ENCODE measurements around the gene LRR1.

Gene LRR1

GRCh38 chr14:49553106-49553505 lies 45.6 kb upstream of the LRR1 start:
- no peak for DNase-seq
- H3K9me3 Mint-ChIP-seq: peaks cover 11% of the 10 kb centered on the region
- peaks cover 4% of the 10 kb centered on the region for H3K36me3 Mint-ChIP-seq (ENCODE audit: low read depth)
- H3K27me3 Mint-ChIP-seq (ENCODE audit: low read depth, poor library complexity): peaks cover 8% of the 10 kb centered on the region
- H3K27ac Mint-ChIP-seq: no peak overlapping the region
- peaks cover 38% of the 10 kb centered on the region for H3K4me1 Mint-ChIP-seq
- H3K4me3 Mint-ChIP-seq: no peak overlapping the region
- TF ChIP-seq CTCF (IDR thresholded peaks at IDR 0.05): no peak

GRCh38 chr14:49553892-49554291 lies 44.8 kb upstream of the LRR1 start:
- DNase-seq: no peak
- peaks cover 3% of the 10 kb centered on the region for H3K27me3 Mint-ChIP-seq (ENCODE audit: low read depth, poor library complexity)
- peaks cover 4% of the 10 kb centered on the region for H3K9me3 Mint-ChIP-seq
- no peak overlapping the region for H3K27ac Mint-ChIP-seq
- no peak for TF ChIP-seq CTCF (IDR thresholded peaks at IDR 0.05)
- H3K4me1 Mint-ChIP-seq: peaks cover 41% of the 10 kb centered on the region
- no peak overlapping the region for H3K4me3 Mint-ChIP-seq
- no peaks in the 10 kb centered on the region for H3K36me3 Mint-ChIP-seq (ENCODE audit: low read depth)

GRCh38 chr14:49559979-49560768 lies 38.6 kb upstream of the LRR1 start:
- peaks cover 4% of the 10 kb centered on the region for H3K27me3 Mint-ChIP-seq (ENCODE audit: low read depth, poor library complexity)
- H3K4me3 Mint-ChIP-seq: no peak overlapping the region
- H3K27ac Mint-ChIP-seq: no peak overlapping the region
- peaks cover 6% of the 10 kb centered on the region for H3K4me1 Mint-ChIP-seq
- no peak for DNase-seq
- peaks cover 6% of the 10 kb centered on the region for H3K36me3 Mint-ChIP-seq (ENCODE audit: low read depth)
- H3K9me3 Mint-ChIP-seq: peaks cover 21% of the 10 kb centered on the region
- no peak for TF ChIP-seq CTCF (IDR thresholded peaks at IDR 0.05)

GRCh38 chr14:49566714-49567113 lies 32.0 kb upstream of the LRR1 start:
- H3K4me1 Mint-ChIP-seq: peaks cover 19% of the 10 kb centered on the region
- H3K27ac Mint-ChIP-seq: peak overlapping the region; percentile 48
- peaks cover 4% of the 10 kb centered on the region for H3K27me3 Mint-ChIP-seq (ENCODE audit: low read depth, poor library complexity)
- H3K9me3 Mint-ChIP-seq: peaks cover 19% of the 10 kb centered on the region
- no peak for TF ChIP-seq CTCF (IDR thresholded peaks at IDR 0.05)
- no peak for DNase-seq
- H3K4me3 Mint-ChIP-seq: no peak overlapping the region
- peaks cover 20% of the 10 kb centered on the region for H3K36me3 Mint-ChIP-seq (ENCODE audit: low read depth)

GRCh38 chr14:49569281-49569680 lies 29.5 kb upstream of the LRR1 start:
- peaks cover 11% of the 10 kb centered on the region for H3K9me3 Mint-ChIP-seq
- peaks cover 40% of the 10 kb centered on the region for H3K36me3 Mint-ChIP-seq (ENCODE audit: low read depth)
- H3K27ac Mint-ChIP-seq: peak overlapping the region; percentile 56
- H3K4me1 Mint-ChIP-seq: peaks cover 19% of the 10 kb centered on the region
- TF ChIP-seq CTCF (IDR thresholded peaks at IDR 0.05): no peak
- H3K27me3 Mint-ChIP-seq (ENCODE audit: low read depth, poor library complexity): no peaks in the 10 kb centered on the region
- no peak overlapping the region for H3K4me3 Mint-ChIP-seq
- DNase-seq: no peak

- Mint-ChIP-seq H3K27ac (no peak overlapping the region), H3K4me3 (no peak overlapping the region), H3K36me3 (ENCODE audit: low read depth) (peaks cover 77% of the 10 kb centered on the region), H3K9me3 (peaks cover 11% of the 10 kb centered on the region), H3K27me3 (ENCODE audit: low read depth, poor library complexity) (no peaks in the 10 kb centered on the region), H3K4me1 (peaks cover 10% of the 10 kb centered on the region)
- DNase-seq: no peak
- no peak for TF ChIP-seq CTCF (IDR thresholded peaks at IDR 0.05)
Measured at GRCh38 chr14:49574038-49574437, 24.7 kb upstream of the LRR1 start.

Data from nephron progenitor cell (in vitro differentiated cells).